Endodermal cell (in vitro differentiated cells): ENCODE data around the gene BCL2. TPM values are rescaled to one million over a fixed set of nuclear protein-coding genes. Genes with fewer than 3 reads are reported as not detected.

Source experiments
- DNase-seq: peaks from one replicate; pipeline ENCODE4 v3.0.0-alpha.2; 2017
- H3K27ac ChIP-seq: 2 replicates; pipeline ENCODE4 v1.5.1; 2013; ENCODE audit warnings: mild to moderate bottlenecking, low read depth, low read length, moderate library complexity
- H3K27me3 ChIP-seq: 2 replicates; pipeline ENCODE4 v1.6.1; 2013; ENCODE audit warnings: mild to moderate bottlenecking, low read length, moderate library complexity; ENCODE audit not compliant: insufficient read depth, control insufficient read depth, poor library complexity, severe bottlenecking
- H3K36me3 ChIP-seq: 2 replicates; pipeline ENCODE4 v1.7.0; 2013; ENCODE audit warnings: mild to moderate bottlenecking, low read length, moderate library complexity; ENCODE audit not compliant: control insufficient read depth, insufficient read depth
- H3K4me1 ChIP-seq: one replicate; pipeline ENCODE4 v1.7.0; 2013; ENCODE audit warnings: low read length; ENCODE audit not compliant: control insufficient read depth, insufficient read depth
- H3K4me3 ChIP-seq: 2 replicates; pipeline ENCODE4 v1.5.1; 2013; ENCODE audit warnings: mild to moderate bottlenecking, low read length, moderate library complexity
- H3K9ac ChIP-seq: 2 replicates; pipeline ENCODE4 v1.6.1; 2013; ENCODE audit warnings: mild to moderate bottlenecking, low read length, moderate library complexity; ENCODE audit not compliant: poor library complexity, severe bottlenecking; ENCODE audit errors: extremely low read depth
- H3K9me3 ChIP-seq: 2 replicates; pipeline ENCODE4 v1.6.1; 2013; ENCODE audit warnings: mild to moderate bottlenecking, low read length, moderate library complexity; ENCODE audit not compliant: control insufficient read depth
- H3K27ac Mint-ChIP-seq: 2 replicates; pipeline ENCODE4 v1.8.0; 2020; ENCODE audit warnings: mixed read lengths
- H3K27me3 Mint-ChIP-seq: 2 replicates; pipeline ENCODE4 v1.8.0; 2021; ENCODE audit warnings: mild to moderate bottlenecking, mixed read lengths; ENCODE audit not compliant: insufficient read depth
- H3K36me3 Mint-ChIP-seq: 2 replicates; pipeline ENCODE4 v1.8.0; 2020; ENCODE audit warnings: low read depth, mixed read lengths
- H3K4me1 Mint-ChIP-seq: 2 replicates; pipeline ENCODE4 v1.8.0; 2020; ENCODE audit warnings: mixed read lengths
- H3K4me3 Mint-ChIP-seq: 2 replicates; pipeline ENCODE4 v1.8.0; 2020; ENCODE audit warnings: mild to moderate bottlenecking, moderate library complexity, mixed read lengths
- H3K9me3 Mint-ChIP-seq: 2 replicates; pipeline ENCODE4 v1.8.0; 2020; ENCODE audit warnings: mild to moderate bottlenecking, mixed read lengths
- WGBS, 2 experiments: methylation state at CpG; one replicate each; pipeline versions ENCODE4 v1.1.5 to v1.1.7; 2013; ENCODE audit warnings: missing lambda C conversion rate in 2 of 2, mixed read lengths in 1 of 2; ENCODE audit not compliant: insufficient coverage in 1 of 2, insufficient read length in 1 of 2; 5-methylcytosine and 5-hydroxymethylcytosine counted together
- total RNA-seq, 2 donors: library from RNA; stranded (reverse); fragmentation: NEBNext Ultra II Directional in 1 of 2; extraction: Animal tissue kit (Norgen Biotek cat#: 25700) in 1 of 2; gene quantifications; 2 replicates in 1 of 2; 3 replicates in 1 of 2; pipeline ENCODE4 v1.2.1, GENCODE V29; 2021
- TF ChIP-seq, protein P1 (sequence below): fragments of 200-600 bp; sonication (generic); conservative IDR thresholded peaks from 2 replicates; pipeline ENCODE4 v1.5.0; 2021; ENCODE audit warnings: antibody characterized with exemption, mild to moderate bottlenecking

BCL2 gene
- total RNA-seq, 2 donors from 2014 or later: 1.4 to 2.3 TPM

DNA sequence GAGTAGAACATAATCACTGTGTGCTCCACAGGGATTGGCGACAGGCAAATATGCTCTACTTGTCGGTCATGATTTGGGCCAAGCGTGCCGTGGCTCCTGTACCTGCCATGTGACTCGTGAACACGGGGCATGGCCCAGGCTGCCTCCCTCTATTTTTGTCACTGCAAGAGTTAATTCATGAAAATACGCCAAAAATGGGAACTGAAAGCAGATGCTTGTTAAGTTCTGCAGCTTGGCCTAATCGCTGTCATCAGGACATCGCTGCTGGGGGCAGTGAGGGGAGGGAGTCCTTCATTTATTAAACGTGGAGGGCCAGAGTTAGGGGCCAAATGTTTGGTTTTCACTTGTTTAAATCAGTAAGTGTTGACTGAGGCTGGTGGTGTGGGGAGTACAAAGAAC, 177.8 kb downstream of the BCL2 start:
- H3K9ac ChIP-seq: no peak overlapping the region
- DNase-seq: no peak

DNA sequence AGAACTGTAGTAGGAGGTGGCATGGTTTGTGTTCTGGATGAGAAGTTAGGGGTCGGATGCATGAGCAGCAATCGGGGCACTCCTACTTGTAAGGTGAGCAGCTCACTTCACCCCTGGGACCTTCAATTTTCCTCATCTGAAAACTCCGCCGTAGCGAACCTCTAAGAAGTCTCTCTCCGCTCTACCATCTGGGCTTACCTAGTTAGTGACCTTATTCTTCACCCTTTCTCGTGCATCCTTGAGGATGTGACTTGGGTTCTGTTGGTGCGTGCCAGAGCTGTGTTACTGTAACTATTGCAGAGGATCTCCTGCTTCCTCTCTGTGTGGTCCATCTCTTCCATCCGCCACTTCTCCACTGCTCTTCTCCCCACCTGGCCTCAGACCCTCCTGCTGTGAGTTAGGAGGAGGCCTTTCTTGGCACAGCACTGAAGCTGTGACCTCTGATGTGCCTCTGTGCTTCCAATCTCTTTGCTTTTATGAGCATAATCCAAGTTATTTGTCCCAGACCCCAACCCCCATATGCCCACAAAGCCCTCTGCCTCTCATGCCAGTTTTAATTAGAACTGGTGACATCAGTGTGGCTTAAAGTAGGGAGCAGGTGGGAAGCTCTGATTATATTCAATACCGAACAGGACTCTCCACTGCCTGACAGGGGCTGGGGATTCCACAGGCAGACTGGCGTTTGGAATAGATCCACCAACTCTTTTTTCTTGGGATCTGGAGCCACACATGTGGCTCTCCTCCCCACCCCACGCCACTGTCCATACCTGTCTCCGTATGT, 178.4 kb downstream of the BCL2 start:
- Histone ChIP-seq H3K27ac (no peak overlapping the region), H3K4me1 (no peaks in the 10 kb centered on the region), H3K4me3 (no peak overlapping the region), H3K36me3 (no peaks in the 10 kb centered on the region), H3K9ac (no peak overlapping the region), H3K9me3 (no peaks in the 10 kb centered on the region), H3K27me3 (no peaks in the 10 kb centered on the region)
- no peaks in the 10 kb centered on the region for H3K27me3 Mint-ChIP-seq
- no peaks in the 10 kb centered on the region for H3K36me3 Mint-ChIP-seq
- H3K4me3 Mint-ChIP-seq: no peak overlapping the region
- WGBS, 2 experiments: 94 to 96% methylated on average over 12 to 13 of the region's 13 CpGs
- TF ChIP-seq, protein P1, sequence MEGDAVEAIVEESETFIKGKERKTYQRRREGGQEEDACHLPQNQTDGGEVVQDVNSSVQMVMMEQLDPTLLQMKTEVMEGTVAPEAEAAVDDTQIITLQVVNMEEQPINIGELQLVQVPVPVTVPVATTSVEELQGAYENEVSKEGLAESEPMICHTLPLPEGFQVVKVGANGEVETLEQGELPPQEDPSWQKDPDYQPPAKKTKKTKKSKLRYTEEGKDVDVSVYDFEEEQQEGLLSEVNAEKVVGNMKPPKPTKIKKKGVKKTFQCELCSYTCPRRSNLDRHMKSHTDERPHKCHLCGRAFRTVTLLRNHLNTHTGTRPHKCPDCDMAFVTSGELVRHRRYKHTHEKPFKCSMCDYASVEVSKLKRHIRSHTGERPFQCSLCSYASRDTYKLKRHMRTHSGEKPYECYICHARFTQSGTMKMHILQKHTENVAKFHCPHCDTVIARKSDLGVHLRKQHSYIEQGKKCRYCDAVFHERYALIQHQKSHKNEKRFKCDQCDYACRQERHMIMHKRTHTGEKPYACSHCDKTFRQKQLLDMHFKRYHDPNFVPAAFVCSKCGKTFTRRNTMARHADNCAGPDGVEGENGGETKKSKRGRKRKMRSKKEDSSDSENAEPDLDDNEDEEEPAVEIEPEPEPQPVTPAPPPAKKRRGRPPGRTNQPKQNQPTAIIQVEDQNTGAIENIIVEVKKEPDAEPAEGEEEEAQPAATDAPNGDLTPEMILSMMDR: no peak
- H3K4me1 Mint-ChIP-seq: peaks cover 9% of the 10 kb centered on the region
- DNase-seq: no peak
- no peak overlapping the region for H3K27ac Mint-ChIP-seq
- H3K9me3 Mint-ChIP-seq: no peaks in the 10 kb centered on the region

More for the DNA sequence above, 177.8 kb downstream of the BCL2 start:
- Histone ChIP-seq H3K4me1 (no peaks in the 10 kb centered on the region), H3K27me3 (no peaks in the 10 kb centered on the region), H3K4me3 (no peak overlapping the region), H3K9me3 (no peaks in the 10 kb centered on the region), H3K27ac (no peak overlapping the region), H3K36me3 (no peaks in the 10 kb centered on the region)
- H3K4me3 Mint-ChIP-seq: no peak overlapping the region
- peaks cover 9% of the 10 kb centered on the region for H3K4me1 Mint-ChIP-seq
- no peak overlapping the region for H3K27ac Mint-ChIP-seq
- WGBS, 2 experiments: 92 to 98% methylated on average over 9 to 10 of the region's 10 CpGs
- no peaks in the 10 kb centered on the region for H3K27me3 Mint-ChIP-seq
- no peaks in the 10 kb centered on the region for H3K9me3 Mint-ChIP-seq
- TF ChIP-seq, protein P1: no peak
- H3K36me3 Mint-ChIP-seq: no peaks in the 10 kb centered on the region

DNA sequence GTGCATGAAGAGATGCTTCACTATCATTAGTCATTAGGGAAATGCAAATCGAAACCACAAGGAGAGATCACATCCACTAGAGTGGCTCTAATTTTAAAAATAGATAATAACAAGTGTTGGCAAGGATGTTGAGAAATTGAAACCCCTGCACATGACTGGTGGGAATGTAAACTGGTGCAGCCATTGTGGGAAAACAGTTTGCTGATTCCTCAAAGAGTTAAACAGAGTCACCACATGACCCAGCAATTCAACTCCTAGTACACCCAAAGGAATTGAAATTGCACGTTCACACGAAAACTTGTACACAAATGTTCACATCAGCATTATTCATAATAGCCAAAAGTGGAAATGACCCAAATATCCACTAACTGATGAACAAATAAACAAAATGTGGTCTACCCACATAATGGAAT, 179.5 kb downstream of the BCL2 start:
- H3K27ac Mint-ChIP-seq: no peak overlapping the region
- H3K27me3 ChIP-seq: no peaks in the 10 kb centered on the region
- H3K9ac ChIP-seq: no peak overlapping the region
- no peaks in the 10 kb centered on the region for H3K27me3 Mint-ChIP-seq
- H3K27ac ChIP-seq: no peak overlapping the region
- DNase-seq: no peak
- no peak overlapping the region for H3K4me3 ChIP-seq
- no peaks in the 10 kb centered on the region for H3K36me3 ChIP-seq
- H3K9me3 Mint-ChIP-seq: no peaks in the 10 kb centered on the region
- H3K36me3 Mint-ChIP-seq: no peaks in the 10 kb centered on the region
- H3K4me1 ChIP-seq: no peaks in the 10 kb centered on the region
- H3K9me3 ChIP-seq: no peaks in the 10 kb centered on the region
- TF ChIP-seq, protein P1: no peak
- no peak overlapping the region for H3K4me3 Mint-ChIP-seq
- peaks cover 9% of the 10 kb centered on the region for H3K4me1 Mint-ChIP-seq
- WGBS, 2 experiments: 90 to 99% methylated on average over 3 of the region's 3 CpGs
